GM18508 (cell line): ENCODE measurements around the gene SUMO1.
A peak's percentile ranks its signal among the peaks of the same experiment; 100 is the strongest.
"Not testable (repeated sequence)": the region's sequence is repeated elsewhere in the genome, so short reads cannot be mapped to it uniquely, and the experiment has no call there.

ENCODE experiments used
- ATAC-seq: cut with Tn5 transposase; IDR thresholded peaks from one replicate; pipeline ENCODE4 v1.9.1; 2021; ENCODE audit warnings: moderate number of reproducible peaks; ENCODE audit not compliant: insufficient read depth, unreplicated experiment

Gene SUMO1

GRCh38 chr2:202238234-202239197 lies at the start of gene SUMO1:
SUMO1 (minus strand) TSS chr2:202238597; CDS start chr2:202238451, 146 bp downstream.
- peak; percentile 69 for ATAC-seq

GRCh38 chr2:202286595-202286994 lies 48.2 kb upstream of the SUMO1 start:
- no peak for ATAC-seq

GRCh38 chr2:202278944-202279343 lies 40.5 kb upstream of the SUMO1 start:
- no peak for ATAC-seq

- no peak for ATAC-seq
Observed at GRCh38 chr2:202278036-202278760, 39.8 kb upstream of the SUMO1 start.

- not testable (repeated sequence) for ATAC-seq
Observed at GRCh38 chr2:202276078-202276720, 37.8 kb upstream of the SUMO1 start.

- no peak for ATAC-seq
Observed at GRCh38 chr2:202270487-202270886, 32.1 kb upstream of the SUMO1 start.

- no peak for ATAC-seq
Observed at GRCh38 chr2:202269585-202269984, 31.2 kb upstream of the SUMO1 start.

GRCh38 chr2:202267495-202267894 lies 29.1 kb upstream of the SUMO1 start:
- ATAC-seq, result no peak

GRCh38 chr2:202265467-202266277 lies 27.3 kb upstream of the SUMO1 start, which contains the start of gene NOP58:
NOP58 (plus strand) TSS chr2:202265763; CDS start chr2:202265942, 179 bp downstream.
- peak; percentile 61 for ATAC-seq

- ATAC-seq, result no peak
Observed at GRCh38 chr2:202261531-202261930, 23.1 kb upstream of the SUMO1 start.

- ATAC-seq, result no peak
Observed at GRCh38 chr2:202251494-202251893, 13.1 kb upstream of the SUMO1 start.

- ATAC-seq, result no peak
Observed at GRCh38 chr2:202249521-202250253, 11.3 kb upstream of the SUMO1 start.

GRCh38 chr2:202247710-202248109 lies 9.3 kb upstream of the SUMO1 start:
- not testable (repeated sequence) for ATAC-seq

- peak; percentile 14 for ATAC-seq
Observed at GRCh38 chr2:202237787-202238233, 587 bp downstream of the SUMO1 start.

GRCh38 chr2:202221873-202222272 lies 16.5 kb downstream of the SUMO1 start:
- ATAC-seq, result no peak

GRCh38 chr2:202215179-202215578 lies 23.2 kb downstream of the SUMO1 start:
- ATAC-seq, result no peak

GRCh38 chr2:202208526-202208925 lies 29.9 kb downstream of the SUMO1 start:
- ATAC-seq, result no peak

GRCh38 chr2:202204855-202205254 lies 33.5 kb downstream of the SUMO1 start:
- no peak for ATAC-seq

GRCh38 chr2:202203348-202203747 lies 35.0 kb downstream of the SUMO1 start:
- no peak for ATAC-seq
